H1 (cell line): ENCODE results near the gene MSANTD2.

ENCODE experiments used
- CTCF ChIP-seq, 3 experiments: IDR thresholded peaks; 1 replicate in 2 of 3; 2 replicates in 1 of 3; pipeline versions ENCODE4 v1.5.1 to v1.6.1; 2011; ENCODE audit warnings: low read length in 3 of 3, mild to moderate bottlenecking in 3 of 3, inconsistent platforms in 2 of 3, low read depth in 1 of 3, moderate library complexity in 1 of 3; ENCODE audit not compliant: insufficient read depth in 1 of 3; ENCODE audit errors: control extremely low read depth in 1 of 3
- SAP30 ChIP-seq: fragments of 300-600 bp; sonication (generic); IDR thresholded peaks from 2 replicates; pipeline ENCODE4 v1.7.1; 2012; ENCODE audit warnings: low read length, moderate library complexity, mild to moderate bottlenecking, inconsistent platforms; ENCODE audit not compliant: insufficient read depth, insufficient replicate concordance

GRCh38 chr11:124779568-124779967 lies 20.6 kb downstream of the MSANTD2 start:
- TF ChIP-seq CTCF (IDR thresholded peaks at IDR 0.05; ENCODE audit: control extremely low read depth in 1 of 3, insufficient read depth in 1 of 3, low read depth in 1 of 3, low read length in 3 of 3) = no peak
- TF ChIP-seq SAP30 = no peak
